Astrocyte of the cerebellum (primary cell): ENCODE results near the gene MTHFR.

ENCODE experiments used
- DNase-seq: peaks from one replicate; pipeline ENCODE4 v3.0.0-alpha.2; 2011; ENCODE audit warnings: low read depth
- H3K4me3 ChIP-seq: 2 replicates; pipeline ENCODE4 v1.5.1; 2011; ENCODE audit warnings: mild to moderate bottlenecking, low read depth, low read length, moderate library complexity
- CTCF ChIP-seq: IDR thresholded peaks from 2 replicates; pipeline ENCODE4 v1.5.1; 2012; ENCODE audit warnings: low read length, low read depth, moderate library complexity, mild to moderate bottlenecking; ENCODE audit errors: missing control alignments
- in situ Hi-C: cut with HindIII; loops from 2 replicates; pipeline ENCODE4 v1.10.0; 2017; ENCODE audit warnings: low sequenced_read_pairs

The MTHFR gene

GRCh38 chr1:11797525-11798216, 8.1 kb downstream of the MTHFR start:
- no peak for DNase-seq
- no peak overlapping the region for H3K4me3 ChIP-seq
- TF ChIP-seq CTCF: no peak
- in situ Hi-C loops: no loop called here

DNA sequence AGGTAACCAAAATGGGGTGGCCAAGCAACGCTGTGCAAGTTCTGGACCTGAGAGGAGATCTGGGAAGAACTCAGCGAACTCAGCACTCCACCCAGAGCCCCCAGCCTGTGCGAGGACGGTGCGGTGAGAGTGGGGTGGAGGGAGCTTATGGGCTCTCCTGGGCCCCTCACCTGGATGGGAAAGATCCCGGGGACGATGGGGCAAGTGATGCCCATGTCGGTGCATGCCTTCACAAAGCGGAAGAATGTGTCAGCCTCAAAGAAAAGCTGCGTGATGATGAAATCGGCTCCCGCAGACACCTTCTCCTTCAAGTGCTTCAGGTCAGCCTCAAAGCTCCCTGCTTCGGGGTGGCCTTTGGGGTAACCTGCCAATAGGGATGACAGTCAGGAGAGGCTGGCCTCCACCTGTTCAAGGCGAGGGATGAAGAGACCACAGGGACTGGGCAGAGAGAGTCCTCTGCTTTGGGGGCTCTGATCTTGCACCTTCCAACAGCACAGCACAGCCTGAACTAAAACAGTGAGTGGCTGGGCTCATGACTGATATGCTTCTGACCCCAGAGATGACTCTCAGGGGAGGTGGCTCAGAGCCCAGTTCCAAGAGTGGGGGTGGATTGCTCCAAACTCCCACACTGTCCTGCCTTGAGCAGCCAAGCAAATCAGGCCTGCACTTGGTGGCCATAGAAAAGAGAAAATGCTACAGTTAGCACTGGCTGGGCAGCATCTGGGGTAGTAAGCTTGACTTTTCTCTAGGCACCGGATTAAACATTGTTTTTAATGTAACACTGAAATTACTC, 9.5 kb downstream of the MTHFR start:
- in situ Hi-C loops: no loop called here
- no peak for DNase-seq
- TF ChIP-seq CTCF: no peak
- no peak overlapping the region for H3K4me3 ChIP-seq

DNA sequence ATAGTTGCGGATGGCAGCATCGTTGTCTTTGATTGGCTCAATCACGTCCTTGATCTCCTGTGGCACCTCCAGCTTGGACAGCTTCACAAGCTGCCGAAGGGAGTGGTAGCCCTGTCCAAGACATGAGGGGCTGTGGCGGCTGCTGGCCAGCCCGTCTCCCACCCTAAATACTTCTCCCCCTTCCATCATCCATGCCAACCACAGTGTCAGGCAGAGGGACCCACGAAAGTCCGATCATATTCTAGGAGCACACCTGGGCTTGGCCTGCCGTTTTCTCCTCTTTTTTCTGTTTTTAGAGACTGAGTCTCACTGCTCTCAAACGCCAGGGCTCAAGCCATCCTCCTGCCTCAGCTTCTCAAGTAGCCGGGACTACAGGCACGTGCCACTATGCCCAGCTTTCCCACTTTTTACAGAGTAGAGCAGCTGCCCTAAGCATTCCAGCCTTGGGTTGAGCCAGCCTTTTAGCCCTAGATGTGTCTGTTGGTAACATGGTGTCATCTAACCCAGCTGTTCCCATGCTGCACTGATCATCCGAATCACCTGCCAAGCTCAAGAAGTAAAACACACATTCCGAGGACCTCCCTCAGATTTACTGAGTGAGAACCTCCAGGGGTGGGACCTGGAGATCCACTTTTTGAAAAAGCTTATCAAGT, 10.4 kb downstream of the MTHFR start:
- no peak for DNase-seq
- in situ Hi-C loops: no loop called here

DNA sequence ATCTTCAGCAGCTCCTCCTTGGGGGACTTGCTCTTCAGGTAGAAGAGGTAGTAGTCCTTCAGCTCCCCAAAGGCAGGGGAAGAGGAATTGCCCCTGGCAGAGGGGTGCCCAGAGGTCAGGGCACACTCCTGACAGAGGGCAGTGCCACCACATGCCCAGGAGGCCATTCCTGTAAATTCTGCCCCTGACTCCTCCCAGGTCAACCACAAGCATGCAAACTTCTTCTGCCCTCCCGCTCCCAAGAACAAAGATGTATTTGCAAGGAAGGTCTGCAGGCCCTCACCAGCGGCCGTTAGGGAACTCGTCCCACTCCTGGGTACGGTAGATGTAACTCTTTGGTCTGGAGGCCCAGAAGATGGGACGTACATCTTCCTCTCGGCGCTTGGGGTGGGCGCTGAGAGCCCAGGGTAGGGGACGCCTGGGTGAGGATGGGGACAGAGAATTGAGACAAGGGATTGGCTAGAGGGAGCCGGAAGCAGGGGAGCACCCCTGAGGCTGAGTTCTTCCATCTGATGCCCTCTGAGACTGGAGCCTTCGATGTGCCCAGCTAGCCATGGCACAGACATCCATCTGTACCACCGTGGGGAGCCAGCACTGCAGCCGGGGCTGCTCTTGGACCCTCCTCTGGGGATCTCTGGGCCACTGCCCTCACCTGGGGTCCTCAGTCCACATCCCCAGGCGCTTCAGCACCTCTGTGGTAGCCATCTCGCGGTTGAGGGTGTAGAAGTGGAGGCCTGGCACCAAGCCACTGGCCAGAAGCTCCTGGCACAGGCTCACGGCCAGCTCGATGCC, 11.1 kb downstream of the MTHFR start:
- in situ Hi-C loops: no loop called here
- no peak overlapping the region for H3K4me3 ChIP-seq
- DNase-seq: no peak
- TF ChIP-seq CTCF: no peak

More for the DNA sequence above, 10.4 kb downstream of the MTHFR start:
- TF ChIP-seq CTCF: no peak
- no peak overlapping the region for H3K4me3 ChIP-seq

DNA sequence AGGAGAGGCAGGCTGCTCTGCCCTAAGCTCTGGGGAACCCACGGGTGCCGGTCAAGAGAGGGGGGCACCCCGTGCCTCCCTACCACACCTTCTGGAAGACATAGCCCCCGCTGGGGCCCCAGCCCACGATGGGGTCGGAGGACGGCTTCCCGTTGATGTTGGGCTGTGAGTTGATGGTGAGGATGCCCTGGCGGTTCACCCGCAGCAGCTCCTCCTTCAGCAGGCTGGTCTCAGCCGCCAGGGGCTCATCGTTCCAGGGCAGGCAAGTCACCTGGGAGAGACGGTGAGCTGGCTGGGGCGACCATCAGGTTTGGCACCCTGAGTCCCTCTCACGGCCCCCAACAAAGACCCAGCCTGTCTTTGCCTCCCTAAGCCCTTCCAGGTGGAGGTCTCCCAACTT, 11.9 kb downstream of the MTHFR start:
- no peak for TF ChIP-seq CTCF
- in situ Hi-C loops: no loop called here
- DNase-seq: no peak
- no peak overlapping the region for H3K4me3 ChIP-seq

DNA sequence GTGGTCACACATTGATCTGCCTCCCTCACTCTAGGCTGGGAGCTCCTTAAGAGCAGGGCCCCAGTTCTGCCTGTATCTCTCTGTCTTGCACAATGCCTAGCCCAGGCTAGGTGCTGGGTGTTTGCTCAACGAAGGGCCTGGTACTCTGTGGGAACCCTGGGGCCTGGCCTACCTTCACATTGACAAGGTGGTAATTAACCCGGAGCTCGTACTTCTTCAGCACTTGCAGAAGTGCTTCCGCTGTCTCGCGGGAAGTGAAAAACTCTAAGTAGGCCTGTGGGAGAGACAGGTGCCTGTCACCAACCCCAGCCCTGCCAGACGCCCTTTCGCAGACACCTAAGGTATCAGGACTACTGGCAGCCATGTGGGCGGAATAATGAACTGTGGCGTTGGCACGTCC, 13.7 kb downstream of the MTHFR start:
- no peak overlapping the region for H3K4me3 ChIP-seq
- no peak for DNase-seq

More for the DNA sequence above, 13.7 kb downstream of the MTHFR start:
- TF ChIP-seq CTCF: no peak
- in situ Hi-C loops: no loop called here
